Aorta (tissue), 5 donors: ENCODE results near the gene MYBPC1. TPM values are rescaled to one million over a fixed set of nuclear protein-coding genes. Genes with fewer than 3 reads are reported as not detected.
"Not testable (repeated sequence)": the region's sequence is repeated elsewhere in the genome, so short reads cannot be mapped to it uniquely, and the experiment has no call there.

Source experiments
- ATAC-seq: fragments of 200-7000 bp; cut with Tn5 transposase; one replicate; pipeline ENCODE4 v1.9.1; 2022; ENCODE audit warnings: moderate library complexity; ENCODE audit not compliant: low FRiP score
- DNase-seq, 2 donors: peaks; one replicate each; pipeline ENCODE4 v3.0.0-alpha.2; 2020
- H3K27ac ChIP-seq, 2 donors: one replicate each; pipeline ENCODE4 v1.5.1; 2013; ENCODE audit warnings: low read length in 2 of 2, mild to moderate bottlenecking in 2 of 2, moderate library complexity in 2 of 2, control low read depth in 1 of 2, inconsistent platforms in 1 of 2, low read depth in 1 of 2
- H3K27me3 ChIP-seq, 2 donors: one replicate each; pipeline ENCODE4 v1.6.1; 2013; ENCODE audit warnings: control low read depth in 1 of 2, low read length in 1 of 2, mild to moderate bottlenecking in 1 of 2, moderate library complexity in 1 of 2; ENCODE audit not compliant: insufficient read depth in 2 of 2, control insufficient read depth in 1 of 2
- H3K36me3 ChIP-seq, 2 donors: one replicate each; pipeline ENCODE4 v1.6.1; 2013; ENCODE audit warnings: control low read depth in 1 of 2, low read length in 1 of 2, mild to moderate bottlenecking in 1 of 2; ENCODE audit not compliant: insufficient read depth in 2 of 2, control insufficient read depth in 1 of 2
- H3K4me1 ChIP-seq, 2 donors: one replicate each; pipeline ENCODE4 v1.6.1; 2013; ENCODE audit warnings: low read length in 2 of 2, control low read depth in 1 of 2, mild to moderate bottlenecking in 1 of 2, moderate library complexity in 1 of 2; ENCODE audit not compliant: insufficient read depth in 2 of 2, control insufficient read depth in 1 of 2
- H3K4me3 ChIP-seq, 2 donors: one replicate each; pipeline ENCODE4 v1.5.1; 2013; ENCODE audit warnings: low read length in 2 of 2, control low read depth in 1 of 2, mild to moderate bottlenecking in 1 of 2
- H3K9me3 ChIP-seq: one replicate; pipeline ENCODE4 v1.6.1; 2013; ENCODE audit warnings: mild to moderate bottlenecking, low read length; ENCODE audit not compliant: control insufficient read depth
- WGBS, 2 donors: extraction: QIAGEN DNeasy Blood & Tissue Kit; methylation state at CpG; one replicate each; pipeline ENCODE4 v1.1.7; 2013; 5-methylcytosine and 5-hydroxymethylcytosine counted together
- intact Hi-C, 2 donors: fragments of 100-400 bp; cut with DNase I; formaldehyde crosslinking; loops; one replicate each; pipeline versions ENCODE4 v1.14.2 to v1.15.0; 2022
- long read RNA-seq, 2 donors: library from polyadenylated mRNA; unstranded; transcript quantifications; one replicate each; pipeline ENCODE4 v2.0.0, GENCODE V29; 2020 to 2021
- polyA plus RNA-seq, 2 donors: library from polyadenylated mRNA; stranded (reverse); fragments of 200-250 nt; gene quantifications; one replicate each; pipeline ENCODE4 v1.2.3, GENCODE V29; 2013
- total RNA-seq, 2 donors: library from RNA; stranded (reverse); fragmentation: NEBNext Ultra II Directional; extraction: Animal tissue kit (Norgen Biotek cat#: 25700); gene quantifications; one replicate each; pipeline ENCODE4 v1.2.1, GENCODE V29; 2021
- donor health status: healthy with polysubstance abuse.
- donor health status: Bipolar disorder and iron deficiency.
- donor health status: DM: no; HTN: no; CAD: no.
- donor health status: DM: no; HTN: no; CAD: no.
- donor health status: DM: yes; HTN: yes; CAD: no.

MYBPC1 gene, protein sequence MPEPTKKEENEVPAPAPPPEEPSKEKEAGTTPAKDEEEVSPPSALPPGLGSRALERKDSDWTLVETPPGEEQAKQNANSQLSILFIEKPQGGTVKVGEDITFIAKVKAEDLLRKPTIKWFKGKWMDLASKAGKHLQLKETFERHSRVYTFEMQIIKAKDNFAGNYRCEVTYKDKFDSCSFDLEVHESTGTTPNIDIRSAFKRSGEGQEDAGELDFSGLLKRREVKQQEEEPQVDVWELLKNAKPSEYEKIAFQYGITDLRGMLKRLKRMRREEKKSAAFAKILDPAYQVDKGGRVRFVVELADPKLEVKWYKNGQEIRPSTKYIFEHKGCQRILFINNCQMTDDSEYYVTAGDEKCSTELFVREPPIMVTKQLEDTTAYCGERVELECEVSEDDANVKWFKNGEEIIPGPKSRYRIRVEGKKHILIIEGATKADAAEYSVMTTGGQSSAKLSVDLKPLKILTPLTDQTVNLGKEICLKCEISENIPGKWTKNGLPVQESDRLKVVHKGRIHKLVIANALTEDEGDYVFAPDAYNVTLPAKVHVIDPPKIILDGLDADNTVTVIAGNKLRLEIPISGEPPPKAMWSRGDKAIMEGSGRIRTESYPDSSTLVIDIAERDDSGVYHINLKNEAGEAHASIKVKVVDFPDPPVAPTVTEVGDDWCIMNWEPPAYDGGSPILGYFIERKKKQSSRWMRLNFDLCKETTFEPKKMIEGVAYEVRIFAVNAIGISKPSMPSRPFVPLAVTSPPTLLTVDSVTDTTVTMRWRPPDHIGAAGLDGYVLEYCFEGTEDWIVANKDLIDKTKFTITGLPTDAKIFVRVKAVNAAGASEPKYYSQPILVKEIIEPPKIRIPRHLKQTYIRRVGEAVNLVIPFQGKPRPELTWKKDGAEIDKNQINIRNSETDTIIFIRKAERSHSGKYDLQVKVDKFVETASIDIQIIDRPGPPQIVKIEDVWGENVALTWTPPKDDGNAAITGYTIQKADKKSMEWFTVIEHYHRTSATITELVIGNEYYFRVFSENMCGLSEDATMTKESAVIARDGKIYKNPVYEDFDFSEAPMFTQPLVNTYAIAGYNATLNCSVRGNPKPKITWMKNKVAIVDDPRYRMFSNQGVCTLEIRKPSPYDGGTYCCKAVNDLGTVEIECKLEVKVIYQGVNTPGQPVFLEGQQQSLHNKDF
- total RNA-seq (not detected), polyA plus RNA-seq (under 1 TPM in 1 of 2 donors, not detected in 1; 0.36 TPM)
- long read RNA-seq, donor 1, partial matches to known transcripts = 1 of 1 reads
- long read RNA-seq, donor 1, other reads (novel, unspliced or antisense) = 0 of 1 reads
- long read RNA-seq, donor 2 = 0 reads

DNA sequence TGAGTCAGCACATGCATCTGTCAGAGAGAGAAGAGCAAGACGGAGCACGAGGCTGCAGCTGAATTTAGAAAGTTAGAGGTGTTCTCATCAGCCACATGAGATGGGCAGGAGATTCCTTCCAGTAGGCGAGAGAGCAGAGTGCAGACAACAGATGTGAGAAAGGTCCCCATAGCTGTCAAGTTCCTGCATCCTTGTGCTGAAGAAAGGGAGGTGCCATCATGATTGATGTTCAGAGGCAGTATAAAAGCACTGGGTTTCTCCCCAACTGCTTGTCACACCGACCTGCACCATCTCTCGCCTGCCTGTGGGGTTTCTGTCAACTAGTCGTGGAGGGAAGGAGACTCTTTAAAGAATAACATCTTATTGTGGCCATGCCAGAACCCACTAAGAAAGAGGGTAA is at the start of gene MYBPC1:
TSS of gene MYBPC1 (plus strand) at position 272 of the 400 bp plus-strand sequence. CDS start at position 372, 100 bp downstream.
- Histone ChIP-seq H3K4me3 (no peak within 1 kb of the TSS), H3K27ac (no peak within 1 kb of the TSS), H3K4me1 (no peaks in the 10 kb centered on the region), H3K27me3 (peaks cover 0 to 2% of the 10 kb centered on the region in 2 donors), H3K36me3 (no peaks in the 10 kb centered on the region), H3K9me3 (peaks cover 2% of the 10 kb centered on the region)
- no peak for DNase-seq
- no peak for ATAC-seq
- WGBS, 2 donors = 8 to 11% methylated on average over 6 of the region's 6 CpGs
- intact Hi-C loops = no loop called here

DNA sequence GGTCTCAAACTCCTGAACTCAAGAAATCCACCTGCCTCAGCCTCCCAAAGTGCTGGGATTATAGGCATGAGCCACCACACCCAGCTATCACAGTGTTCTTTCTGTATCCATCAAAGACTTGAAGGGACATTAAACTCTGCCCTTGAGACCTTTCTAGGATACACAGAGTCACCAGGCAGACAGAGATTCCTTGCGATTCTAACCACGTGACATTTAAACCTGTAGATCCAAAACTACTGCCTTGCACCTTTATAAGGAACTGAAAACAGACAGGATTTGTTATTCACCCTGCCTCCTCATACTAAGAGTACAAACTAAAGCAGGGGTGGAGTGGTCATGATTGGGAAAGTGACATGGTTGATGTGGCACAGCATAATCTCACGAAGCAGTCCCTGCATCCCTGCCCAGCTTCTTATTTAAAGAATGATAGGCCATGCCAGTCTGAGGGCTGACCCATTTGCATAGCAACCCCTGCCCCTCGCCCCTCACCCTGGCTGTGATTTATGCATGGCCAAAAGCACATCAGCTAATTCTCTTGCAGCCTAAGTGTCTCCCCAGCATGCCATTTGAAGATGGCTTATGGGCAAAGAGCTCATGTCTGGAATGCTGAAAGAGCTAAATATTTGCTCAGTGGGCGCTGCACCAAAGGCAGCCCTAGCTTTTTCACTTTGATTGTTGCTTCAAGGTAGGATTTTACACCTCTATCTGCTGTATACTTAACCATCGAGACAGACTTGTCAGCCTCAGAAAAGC is 43.2 kb upstream of the MYBPC1 start:
- Histone ChIP-seq H3K4me3 (no peak overlapping the region), H3K27me3 (peaks cover 0 to 1% of the 10 kb centered on the region in 2 donors), H3K27ac (no peak overlapping the region), H3K36me3 (no peaks in the 10 kb centered on the region), H3K4me1 (no peaks in the 10 kb centered on the region), H3K9me3 (no peaks in the 10 kb centered on the region)
- DNase-seq = no peak
- intact Hi-C loops = no loop called here
- 56 to 63% methylated on average over 6 of the region's 6 CpGs for WGBS, 2 donors
- ATAC-seq = no peak

DNA sequence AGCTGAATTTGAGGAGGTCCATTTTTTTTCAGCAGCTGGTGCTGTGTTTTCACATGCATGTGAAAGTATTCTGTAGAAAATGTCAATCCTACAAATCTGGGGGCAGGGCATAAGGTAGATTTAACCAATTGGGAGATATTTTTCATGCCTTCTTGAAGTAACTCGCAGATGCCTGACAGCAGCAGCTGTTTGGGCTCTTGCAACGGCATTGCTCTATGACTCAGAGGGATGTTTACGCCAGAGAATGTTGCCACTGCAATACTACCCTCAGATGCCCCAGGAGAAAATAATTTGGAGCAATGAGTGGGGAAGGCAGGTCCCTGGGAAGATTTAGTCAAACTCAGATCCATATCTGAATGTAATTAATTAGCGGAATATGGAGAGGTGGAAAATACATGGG is 42.5 kb upstream of the MYBPC1 start:
- Histone ChIP-seq H3K9me3 (no peaks in the 10 kb centered on the region), H3K27ac (no peak overlapping the region), H3K36me3 (no peaks in the 10 kb centered on the region), H3K4me3 (no peak overlapping the region), H3K4me1 (no peaks in the 10 kb centered on the region), H3K27me3 (peaks cover 0 to 1% of the 10 kb centered on the region in 2 donors)
- no peak for ATAC-seq
- intact Hi-C loops = no loop called here
- DNase-seq = no peak
- WGBS, 2 donors = 38 to 46% methylated on average over 4 of the region's 4 CpGs

DNA sequence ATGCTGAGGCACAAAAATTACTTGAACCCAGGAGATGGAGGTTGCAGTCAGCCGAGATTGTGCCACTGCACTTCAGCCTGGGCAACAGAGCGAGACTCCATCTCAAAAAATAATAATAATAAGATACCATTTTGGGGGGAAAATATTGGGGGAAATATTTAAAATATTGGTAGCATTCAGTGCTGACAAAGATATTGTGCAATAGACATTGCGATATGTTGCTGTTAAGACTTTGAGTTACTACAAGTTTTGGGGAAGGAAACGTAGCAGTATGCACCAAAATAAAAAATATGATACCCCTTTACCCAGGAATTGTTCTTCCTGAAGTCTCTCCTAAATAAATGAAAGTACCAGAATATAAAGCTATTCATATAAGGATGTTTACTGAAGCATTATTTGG is 37.7 kb upstream of the MYBPC1 start:
- DNase-seq = no peak
- no peak for ATAC-seq
- H3K27ac ChIP-seq = no peak overlapping the region
- H3K36me3 ChIP-seq = no peaks in the 10 kb centered on the region
- intact Hi-C loops = no loop called here
- H3K27me3 ChIP-seq = peaks cover 0 to 1% of the 10 kb centered on the region in 2 donors
- H3K4me3 ChIP-seq = no peak overlapping the region
- WGBS, 2 donors = 76 to 80% methylated on average over 4 of the region's 4 CpGs
- H3K4me1 ChIP-seq = no peaks in the 10 kb centered on the region
- H3K9me3 ChIP-seq = peaks cover 1% of the 10 kb centered on the region

DNA sequence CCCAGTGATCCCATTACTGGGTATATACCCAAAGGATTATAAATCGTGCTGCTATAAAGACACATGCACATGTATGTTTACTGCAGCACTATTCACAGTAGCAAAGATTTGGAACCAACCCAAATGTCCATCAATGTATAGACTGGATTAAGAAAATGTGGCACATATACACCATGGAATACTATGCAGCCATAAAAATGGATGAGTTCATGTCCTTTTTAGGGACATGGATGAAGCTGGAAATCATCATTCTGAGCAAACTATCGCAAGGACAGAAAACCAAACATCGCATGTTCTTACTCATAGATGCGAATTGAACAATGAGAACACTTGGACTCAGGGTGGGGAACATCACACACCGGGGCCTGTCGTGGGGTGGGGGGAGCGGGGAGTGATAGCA is 36.0 kb upstream of the MYBPC1 start:
- H3K9me3 ChIP-seq, ATAC-seq, DNase-seq, H3K27ac ChIP-seq, H3K27me3 ChIP-seq, H3K4me3 ChIP-seq, H3K36me3 ChIP-seq, H3K4me1 ChIP-seq, intact Hi-C loops: not testable (repeated sequence)
- WGBS, 2 donors = 96% methylated on average over 7 of the region's 7 CpGs

DNA sequence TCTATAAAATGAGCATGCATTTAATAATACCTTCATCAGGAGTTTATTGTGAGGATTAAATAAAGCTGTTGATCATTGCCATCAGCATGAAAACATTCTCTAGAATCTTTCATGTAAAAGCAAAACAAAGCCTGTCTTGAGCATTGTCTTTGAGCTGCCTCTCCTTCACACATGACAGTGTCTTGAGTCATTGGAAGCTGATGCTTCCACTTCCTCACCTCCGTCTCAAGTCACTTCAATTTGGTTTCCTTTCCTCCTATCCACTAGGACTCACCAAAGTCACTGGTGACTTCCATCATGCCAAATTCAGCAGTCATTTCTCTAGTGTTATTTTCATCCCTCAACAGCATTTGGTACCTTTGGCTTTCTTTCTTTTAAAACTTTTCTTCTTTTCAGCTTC is 31.6 kb upstream of the MYBPC1 start:
- ATAC-seq (no peak), DNase-seq (no peak)
- H3K36me3 ChIP-seq = no peaks in the 10 kb centered on the region
- no peak overlapping the region for H3K4me3 ChIP-seq
- no peak overlapping the region for H3K27ac ChIP-seq
- no peaks in the 10 kb centered on the region for H3K4me1 ChIP-seq
- peaks cover 1% of the 10 kb centered on the region for H3K9me3 ChIP-seq
- H3K27me3 ChIP-seq = no peaks in the 10 kb centered on the region
- WGBS, 2 donors = 72% methylated on average over 1 of the region's 1 CpG
- intact Hi-C loops = no loop called here

DNA sequence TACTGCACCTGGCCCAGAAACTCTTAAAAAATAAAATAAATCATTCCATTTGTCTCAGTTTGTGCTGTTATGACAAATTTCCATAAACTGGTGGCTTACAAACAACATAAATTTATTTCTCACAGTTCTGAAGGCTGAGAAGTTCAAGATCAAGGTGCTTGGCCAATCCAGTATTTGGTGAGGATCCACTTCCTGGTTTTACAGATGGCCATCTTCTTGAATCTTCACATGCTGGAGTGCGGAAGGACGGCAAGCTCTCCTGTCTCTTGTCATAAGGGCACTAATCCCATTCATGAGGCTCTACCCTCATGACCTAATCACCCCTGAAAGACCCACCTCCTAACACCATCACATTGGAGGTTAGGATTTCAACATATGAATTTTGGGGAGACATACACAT is 29.9 kb upstream of the MYBPC1 start:
- no peak overlapping the region for H3K27ac ChIP-seq
- no peak for DNase-seq
- peaks cover 1% of the 10 kb centered on the region for H3K9me3 ChIP-seq
- no peaks in the 10 kb centered on the region for H3K4me1 ChIP-seq
- no peaks in the 10 kb centered on the region for H3K36me3 ChIP-seq
- 45 to 53% methylated on average over 2 of the region's 2 CpGs for WGBS, 2 donors
- no peaks in the 10 kb centered on the region for H3K27me3 ChIP-seq
- ATAC-seq = no peak
- intact Hi-C loops = no loop called here
- H3K4me3 ChIP-seq = no peak overlapping the region

DNA sequence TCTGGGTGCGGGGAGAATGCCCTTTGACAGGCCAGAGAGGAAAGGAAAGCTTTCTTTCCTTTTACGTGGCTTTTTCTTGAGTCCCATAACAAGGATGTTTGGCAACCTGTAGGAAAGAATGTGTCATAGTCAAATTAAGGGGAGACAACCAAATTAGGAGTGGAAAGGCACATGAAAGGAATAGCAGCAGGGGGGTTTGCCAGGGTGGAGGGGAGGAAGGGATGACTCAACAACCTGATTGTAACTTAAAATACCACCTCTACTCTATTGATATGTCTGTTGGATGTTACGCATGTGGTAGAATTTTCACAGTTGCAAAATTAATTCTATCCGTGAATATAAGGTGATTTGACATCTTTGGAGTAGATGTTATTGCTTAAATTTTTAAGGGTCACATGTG is 28.5 kb upstream of the MYBPC1 start:
- Histone ChIP-seq H3K4me3 (no peak overlapping the region), H3K27me3 (no peaks in the 10 kb centered on the region), H3K27ac (no peak overlapping the region), H3K36me3 (no peaks in the 10 kb centered on the region), H3K4me1 (no peaks in the 10 kb centered on the region), H3K9me3 (peaks cover 1% of the 10 kb centered on the region)
- 43 to 44% methylated on average over 4 of the region's 4 CpGs for WGBS, 2 donors
- intact Hi-C loops = no loop called here
- DNase-seq = no peak
- no peak for ATAC-seq
